GM20000 (cell line): ENCODE measurements around the gene KLF15.

Experiments
- DNase-seq: peaks from one replicate; pipeline ENCODE4 v3.0.0; 2012; ENCODE audit warnings: low spot score
- TF ChIP-seq, protein P1 (sequence below): IDR thresholded peaks from 2 replicates; pipeline ENCODE4 v1.5.1; 2012; ENCODE audit warnings: mild to moderate bottlenecking, control low read depth; ENCODE audit errors: extremely low read depth, missing control alignments

Gene KLF15

GRCh38 chr3:126300001-126300760, 57.0 kb downstream of the KLF15 start:
- no peak for DNase-seq
- TF ChIP-seq, protein P1, sequence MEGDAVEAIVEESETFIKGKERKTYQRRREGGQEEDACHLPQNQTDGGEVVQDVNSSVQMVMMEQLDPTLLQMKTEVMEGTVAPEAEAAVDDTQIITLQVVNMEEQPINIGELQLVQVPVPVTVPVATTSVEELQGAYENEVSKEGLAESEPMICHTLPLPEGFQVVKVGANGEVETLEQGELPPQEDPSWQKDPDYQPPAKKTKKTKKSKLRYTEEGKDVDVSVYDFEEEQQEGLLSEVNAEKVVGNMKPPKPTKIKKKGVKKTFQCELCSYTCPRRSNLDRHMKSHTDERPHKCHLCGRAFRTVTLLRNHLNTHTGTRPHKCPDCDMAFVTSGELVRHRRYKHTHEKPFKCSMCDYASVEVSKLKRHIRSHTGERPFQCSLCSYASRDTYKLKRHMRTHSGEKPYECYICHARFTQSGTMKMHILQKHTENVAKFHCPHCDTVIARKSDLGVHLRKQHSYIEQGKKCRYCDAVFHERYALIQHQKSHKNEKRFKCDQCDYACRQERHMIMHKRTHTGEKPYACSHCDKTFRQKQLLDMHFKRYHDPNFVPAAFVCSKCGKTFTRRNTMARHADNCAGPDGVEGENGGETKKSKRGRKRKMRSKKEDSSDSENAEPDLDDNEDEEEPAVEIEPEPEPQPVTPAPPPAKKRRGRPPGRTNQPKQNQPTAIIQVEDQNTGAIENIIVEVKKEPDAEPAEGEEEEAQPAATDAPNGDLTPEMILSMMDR, result no peak

DNA sequence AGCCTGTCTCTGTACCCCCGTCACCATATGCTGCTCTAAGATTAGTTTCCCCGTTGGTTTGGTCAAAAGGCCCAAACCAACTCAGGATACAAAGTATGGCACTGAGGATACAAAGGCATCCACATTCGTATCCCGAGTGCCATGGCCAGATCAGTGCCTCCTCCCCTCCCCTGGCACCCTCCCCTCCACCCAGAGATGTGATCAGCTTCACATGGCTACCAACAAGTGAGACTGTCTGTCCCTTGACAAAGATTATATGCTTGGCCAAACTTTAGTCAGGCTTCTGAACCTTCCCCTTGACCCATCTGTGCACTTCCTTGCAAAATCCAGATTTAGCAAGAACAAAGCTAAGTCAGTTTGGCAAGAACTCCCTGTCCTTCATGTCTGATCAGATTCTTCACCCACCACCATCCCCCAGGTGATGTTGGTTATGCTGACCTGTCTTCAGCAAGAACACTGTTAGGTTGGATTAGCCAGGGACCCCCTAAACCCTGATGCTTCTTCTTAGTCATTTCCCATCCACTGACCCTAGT, 61.7 kb downstream of the KLF15 start:
- DNase-seq, result no peak
- TF ChIP-seq, protein P1, result no peak

DNA sequence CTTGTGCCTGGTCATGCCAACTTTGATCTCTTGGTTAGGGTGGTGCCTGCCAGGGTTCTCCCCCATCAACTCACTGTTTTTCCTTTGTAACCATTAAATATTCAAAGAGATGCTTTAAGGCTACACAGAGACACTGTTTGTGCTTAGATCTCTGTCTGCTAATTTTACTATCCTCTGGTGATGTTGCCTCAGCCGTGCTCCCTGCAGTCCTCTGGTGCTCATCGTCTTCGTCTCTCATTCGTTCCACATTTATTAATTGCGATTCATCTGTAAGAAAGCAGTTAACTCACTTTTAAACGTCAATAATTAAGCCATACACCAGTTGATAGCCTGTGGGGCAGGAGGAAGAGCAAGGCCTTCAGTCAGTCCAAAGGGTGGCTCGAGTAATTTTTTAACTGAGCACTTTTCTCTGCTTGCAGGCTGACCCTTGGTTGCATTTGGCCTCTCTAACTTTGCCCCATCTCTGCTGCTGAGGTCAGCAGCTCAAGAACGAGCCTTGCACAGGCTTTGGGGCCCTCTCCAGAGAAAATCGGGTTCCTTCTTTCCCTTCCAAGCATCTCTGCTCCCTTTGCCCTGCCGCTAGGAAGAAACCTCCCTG, 62.9 kb downstream of the KLF15 start:
- DNase-seq, result no peak
- TF ChIP-seq, protein P1, result no peak

GRCh38 chr3:126293370-126294082, 63.7 kb downstream of the KLF15 start:
- TF ChIP-seq, protein P1, result no peak
- DNase-seq, result no peak
